ENCODE measurements around the gene DYNC1H1. TPM values are rescaled to one million over a fixed set of nuclear protein-coding genes. Genes with fewer than 3 reads are reported as not detected.

Gene DYNC1H1
- total RNA-seq, 8 experiments from 2014 or later: 424 to 616 (median 552) TPM

DNA sequence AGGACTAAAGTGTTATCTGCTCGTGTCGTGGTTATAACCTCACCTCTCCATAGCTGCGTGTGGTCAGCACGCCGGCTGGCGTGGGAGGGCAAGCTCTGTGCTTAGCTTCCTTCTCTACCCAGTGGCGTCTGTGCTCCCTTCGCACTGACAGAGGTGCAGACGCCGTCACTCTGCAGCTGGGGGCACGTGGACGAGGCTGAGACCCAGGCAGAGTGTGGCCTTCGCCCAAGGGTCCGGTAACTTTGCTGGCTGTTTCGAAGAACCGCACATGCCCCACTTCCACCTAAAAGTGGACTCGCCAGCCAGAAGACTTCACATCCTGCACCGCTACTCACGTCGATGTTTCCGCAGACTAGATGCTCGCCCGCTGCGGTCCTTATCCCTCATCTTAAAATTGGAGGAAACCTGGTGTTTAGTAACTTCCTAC is 35.9 kb upstream of the DYNC1H1 start:
- no peak overlapping the region for H3K27ac ChIP-seq
- ATAC-seq (replicated peaks in 6 of 8): peak in 6 of 8 experiments; percentile 10 to 35 (median 16)

GRCh38 chr14:101929096-101929495 is 35.3 kb upstream of the DYNC1H1 start:
- no peak for ATAC-seq (replicated peaks in 6 of 8)
- 57 to 100% (median 100%) methylated on average over 1 to 6 of the region's 10 CpGs; no CpG with 5 or more reads in 3 of the 10 experiments for WGBS, 10 experiments
- H3K4me1 ChIP-seq (replicated peaks in 1 of 2): no peaks in the 10 kb centered on the region
- H3K27ac ChIP-seq: no peak overlapping the region
- in situ Hi-C loops (cut with MboI; ENCODE audit: low pct_unique_long_range_greater_than_20kb in 2 of 9, low sequenced_read_pairs in 9 of 9, unreplicated experiment in 9 of 9): no loop called here
- H3K4me3 ChIP-seq: no peak overlapping the region

More for the DNA sequence above, 35.9 kb upstream of the DYNC1H1 start:
- no peak overlapping the region for H3K4me3 ChIP-seq
- in situ Hi-C loops (cut with MboI; ENCODE audit: low pct_unique_long_range_greater_than_20kb in 2 of 9, low sequenced_read_pairs in 9 of 9, unreplicated experiment in 9 of 9): no loop called here
- H3K4me1 ChIP-seq (replicated peaks in 1 of 2): no peaks in the 10 kb centered on the region
- WGBS, 10 experiments: 20 to 100% (median 95%) methylated on average over 1 to 9 of the region's 24 CpGs; no CpG with 5 or more reads in 3 of the 10 experiments

DNA sequence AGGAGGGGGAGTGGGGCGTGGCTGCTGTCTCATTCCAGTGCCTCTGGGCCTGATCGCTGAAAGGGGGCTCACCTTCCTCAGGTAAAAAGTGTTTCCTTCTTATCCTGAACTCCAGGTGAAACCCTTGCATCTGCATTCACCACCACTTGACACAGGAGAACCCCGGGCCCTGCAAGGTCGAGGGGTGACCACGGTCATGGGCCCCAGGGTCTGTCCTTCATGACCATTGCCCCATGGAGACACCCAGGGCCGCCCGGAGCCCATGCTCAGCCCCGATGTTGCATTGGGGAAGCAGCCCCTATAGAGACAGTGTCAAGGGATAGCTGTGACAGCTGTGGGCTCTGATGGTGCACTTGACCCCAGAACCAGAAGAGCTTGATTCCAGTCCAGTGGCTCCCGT is 34.4 kb upstream of the DYNC1H1 start:
- no peak for ATAC-seq (replicated peaks in 6 of 8)
- Histone ChIP-seq H3K27ac (no peak overlapping the region), H3K4me1 (replicated peaks in 1 of 2) (no peaks in the 10 kb centered on the region), H3K4me3 (no peak overlapping the region)
- in situ Hi-C loops (cut with MboI; ENCODE audit: low pct_unique_long_range_greater_than_20kb in 2 of 9, low sequenced_read_pairs in 9 of 9, unreplicated experiment in 9 of 9): no loop called here
- 71 to 100% (median 100%) methylated on average over 1 to 3 of the region's 9 CpGs; no CpG with 5 or more reads in 5 of the 10 experiments for WGBS, 10 experiments

GRCh38 chr14:101932673-101933072 is 31.7 kb upstream of the DYNC1H1 start:
- WGBS, 10 experiments: 40 to 100% (median 86%) methylated on average over 2 to 4 of the region's 7 CpGs; no CpG with 5 or more reads in 2 of the 10 experiments
- peak in 3 of 8 experiments; percentile 9 to 34 (median 10) for ATAC-seq (replicated peaks in 6 of 8)
- in situ Hi-C loops (cut with MboI; ENCODE audit: low pct_unique_long_range_greater_than_20kb in 2 of 9, low sequenced_read_pairs in 9 of 9, unreplicated experiment in 9 of 9): no loop called here

DNA sequence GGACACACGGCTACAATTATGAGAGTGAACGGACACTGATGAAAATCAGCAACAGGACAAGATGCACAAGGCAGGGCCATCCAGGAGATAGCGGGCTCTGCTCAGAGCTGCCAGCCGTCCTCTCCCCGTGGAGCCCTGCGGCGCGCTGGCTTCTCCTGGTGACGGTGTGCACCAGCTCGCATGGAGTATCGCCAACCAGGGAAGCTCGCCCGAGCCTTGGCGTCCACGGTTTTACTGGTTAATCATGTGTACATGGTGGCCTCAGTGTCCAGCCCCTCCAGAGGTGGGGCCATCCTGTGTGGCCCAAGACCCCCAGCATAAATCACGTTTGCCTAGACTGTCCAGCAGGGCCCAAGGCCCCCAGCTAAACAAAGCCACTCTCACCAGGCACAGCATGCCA is 31.2 kb upstream of the DYNC1H1 start:
- WGBS, 10 experiments: 58 to 94% (median 80%) methylated on average over 2 to 10 of the region's 16 CpGs; no CpG with 5 or more reads in 6 of the 10 experiments
- Histone ChIP-seq H3K4me1 (replicated peaks in 1 of 2) (no peaks in the 10 kb centered on the region), H3K4me3 (no peak overlapping the region), H3K27ac (no peak overlapping the region)
- no peak for ATAC-seq (replicated peaks in 6 of 8)
- in situ Hi-C loops (cut with MboI; ENCODE audit: low pct_unique_long_range_greater_than_20kb in 2 of 9, low sequenced_read_pairs in 9 of 9, unreplicated experiment in 9 of 9): no loop called here

More at GRCh38 chr14:101932673-101933072, 31.7 kb upstream of the DYNC1H1 start:
- no peaks in the 10 kb centered on the region for H3K4me1 ChIP-seq (replicated peaks in 1 of 2)
- no peak overlapping the region for H3K27ac ChIP-seq
- no peak overlapping the region for H3K4me3 ChIP-seq

DNA sequence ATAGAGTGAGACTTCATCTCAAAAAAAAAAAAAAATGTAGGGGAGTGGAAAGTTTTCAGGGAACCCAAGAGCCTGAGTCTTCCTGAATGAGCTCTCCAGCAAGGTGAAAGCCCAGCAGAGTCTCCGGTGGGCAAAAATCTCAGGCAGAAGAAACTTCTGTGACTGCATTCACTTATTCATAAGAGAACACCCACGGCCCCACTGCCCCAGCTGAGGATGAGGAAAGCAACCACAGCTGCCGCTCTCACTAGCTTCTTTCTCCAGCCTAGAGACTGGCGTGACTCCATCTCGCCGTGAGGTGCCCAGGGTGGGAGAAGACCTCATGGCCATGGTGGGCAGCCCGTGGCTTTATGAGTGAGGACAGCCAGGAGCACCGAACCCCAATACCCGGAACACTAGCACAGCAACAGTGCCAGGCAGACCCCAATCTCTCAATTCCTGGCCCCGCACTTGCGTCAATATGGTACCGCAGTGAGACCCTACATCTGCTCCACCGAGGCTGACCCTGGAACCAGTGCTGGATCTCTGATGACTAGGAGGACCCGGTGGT is 29.7 kb upstream of the DYNC1H1 start:
- WGBS, 10 experiments: 71 to 100% (median 91%) methylated on average over 1 to 6 of the region's 14 CpGs; no CpG with 5 or more reads in 2 of the 10 experiments
- no peak overlapping the region for H3K4me3 ChIP-seq
- in situ Hi-C loops (cut with MboI; ENCODE audit: low pct_unique_long_range_greater_than_20kb in 2 of 9, low sequenced_read_pairs in 9 of 9, unreplicated experiment in 9 of 9): no loop called here
- no peaks in the 10 kb centered on the region for H3K4me1 ChIP-seq (replicated peaks in 1 of 2)
- ATAC-seq (replicated peaks in 6 of 8): no peak
- H3K27ac ChIP-seq: no peak overlapping the region

DNA sequence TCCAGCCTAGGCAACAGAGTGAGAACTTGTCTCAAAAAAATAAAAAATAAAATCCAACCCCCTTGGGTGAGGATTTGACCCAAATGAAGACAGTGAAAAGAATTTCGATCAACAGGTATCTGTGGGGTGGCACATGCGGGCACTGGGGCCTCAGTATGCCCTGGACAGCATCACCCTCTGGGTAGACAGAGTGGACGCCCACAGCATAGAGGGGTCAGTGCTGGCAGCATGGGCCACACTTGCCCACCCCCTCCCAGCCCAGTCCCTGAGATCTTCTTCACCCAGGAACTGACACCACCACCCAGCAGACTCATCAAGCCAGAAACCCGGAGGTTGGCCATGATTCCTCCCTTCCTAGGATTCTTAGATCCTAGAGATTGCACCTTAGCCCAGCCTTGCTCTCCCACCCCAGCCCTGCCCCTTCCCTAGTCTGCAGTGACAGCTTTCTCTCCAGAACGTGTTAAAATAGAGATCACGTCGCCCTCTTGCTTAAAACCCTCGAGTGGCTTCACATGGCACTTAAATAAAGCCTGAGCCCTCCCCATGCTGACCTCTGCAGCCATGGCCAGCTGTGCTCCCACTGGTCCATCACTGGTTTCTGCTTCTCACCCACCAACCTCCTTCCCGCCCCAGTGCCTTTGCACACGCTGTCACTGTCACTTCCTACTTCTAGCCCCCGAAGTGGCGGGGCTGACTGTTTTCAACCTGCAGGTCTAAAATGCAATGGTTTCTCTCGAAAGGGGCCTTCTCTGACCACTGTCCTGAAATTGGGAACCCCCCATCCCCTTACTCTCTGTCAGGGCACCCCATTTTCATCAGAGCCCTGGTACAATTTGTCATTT is 26.2 kb upstream of the DYNC1H1 start:
- WGBS, 10 experiments: 0 to 100% (median 73%) methylated on average over 1 to 8 of the region's 13 CpGs; no CpG with 5 or more reads in 3 of the 10 experiments
- no peak for ATAC-seq (replicated peaks in 6 of 8)
- Histone ChIP-seq H3K27ac (no peak overlapping the region), H3K4me3 (no peak overlapping the region), H3K4me1 (replicated peaks in 1 of 2) (no peaks in the 10 kb centered on the region)
- in situ Hi-C loops (cut with MboI; ENCODE audit: low pct_unique_long_range_greater_than_20kb in 2 of 9, low sequenced_read_pairs in 9 of 9, unreplicated experiment in 9 of 9): no loop called here

DNA sequence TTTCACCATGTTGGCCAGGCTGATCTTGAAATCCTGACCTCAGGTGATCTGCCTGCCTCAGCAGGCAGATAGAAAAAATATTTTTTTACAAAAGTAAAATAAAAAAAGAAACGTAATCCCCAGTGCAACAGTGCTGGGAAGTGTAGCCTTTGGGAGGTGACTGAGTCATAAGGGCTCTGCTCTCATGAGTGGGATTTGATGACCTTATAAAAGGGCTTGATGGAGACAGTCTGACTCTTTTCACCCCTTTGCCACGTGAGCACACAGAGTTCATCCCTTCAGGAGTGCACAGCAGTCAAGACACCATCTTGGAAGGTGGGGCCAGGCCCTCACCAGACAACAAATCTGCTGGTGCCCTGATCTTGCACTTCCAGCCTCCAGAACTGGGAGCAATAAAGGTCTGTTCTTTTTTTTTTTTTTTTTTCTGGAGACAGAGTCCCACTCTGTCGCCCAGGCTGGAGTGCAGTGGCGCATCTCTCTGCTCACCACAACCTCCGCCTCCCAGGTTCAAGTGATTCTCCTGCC is 24.7 kb upstream of the DYNC1H1 start:
- in situ Hi-C loops (cut with MboI; ENCODE audit: low pct_unique_long_range_greater_than_20kb in 2 of 9, low sequenced_read_pairs in 9 of 9, unreplicated experiment in 9 of 9): no loop called here
- Histone ChIP-seq H3K4me1 (replicated peaks in 1 of 2) (no peaks in the 10 kb centered on the region), H3K4me3 (no peak overlapping the region), H3K27ac (no peak overlapping the region)
- ATAC-seq (replicated peaks in 6 of 8): no peak
- WGBS, 10 experiments: 20 to 75% (median 54%) methylated on average over 1 to 4 of the region's 5 CpGs; no CpG with 5 or more reads in 4 of the 10 experiments

- WGBS, 10 experiments: 46 to 94% (median 61%) methylated on average over 1 to 5 of the region's 5 CpGs; no CpG with 5 or more reads in 1 of the 10 experiments
- no peak for ATAC-seq (replicated peaks in 6 of 8)
- in situ Hi-C loops (cut with MboI; ENCODE audit: low pct_unique_long_range_greater_than_20kb in 2 of 9, low sequenced_read_pairs in 9 of 9, unreplicated experiment in 9 of 9): no loop called here
- Histone ChIP-seq H3K4me1 (replicated peaks in 1 of 2) (peaks cover 5 to 6% of the 10 kb centered on the region in 2 donors), H3K27ac (no peak overlapping the region), H3K4me3 (no peak overlapping the region)
These were observed 19.9 kb upstream of the DYNC1H1 start for GRCh38 chr14:101944451-101944850.

DNA sequence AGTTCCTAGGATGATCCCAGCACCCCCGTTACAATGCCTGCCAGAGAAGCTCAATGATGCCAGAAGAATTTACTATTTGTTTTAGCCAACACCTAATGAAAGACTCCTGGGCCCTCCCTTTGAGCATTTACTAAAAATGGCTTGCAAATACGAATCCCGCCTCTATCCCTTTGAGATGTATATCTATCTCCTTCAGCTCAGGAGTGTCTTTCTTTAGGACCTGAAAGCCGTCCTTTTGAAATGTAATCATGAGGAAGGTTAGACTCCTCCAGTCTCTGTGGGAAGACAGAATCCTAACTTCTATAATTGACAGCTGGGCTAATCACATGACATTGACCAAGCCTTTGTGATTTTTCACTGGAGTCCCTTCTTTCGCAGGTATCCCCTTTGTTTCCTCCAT is 19.2 kb upstream of the DYNC1H1 start:
- in situ Hi-C loops (cut with MboI; ENCODE audit: low pct_unique_long_range_greater_than_20kb in 2 of 9, low sequenced_read_pairs in 9 of 9, unreplicated experiment in 9 of 9): no loop called here
- Histone ChIP-seq H3K4me1 (replicated peaks in 1 of 2) (peaks cover 6 to 7% of the 10 kb centered on the region in 2 donors), H3K4me3 (no peak overlapping the region), H3K27ac (no peak overlapping the region)
- WGBS, 10 experiments: 0 to 39% (median 19%) methylated on average over 1 to 5 of the region's 5 CpGs
- no peak for ATAC-seq (replicated peaks in 6 of 8)

DNA sequence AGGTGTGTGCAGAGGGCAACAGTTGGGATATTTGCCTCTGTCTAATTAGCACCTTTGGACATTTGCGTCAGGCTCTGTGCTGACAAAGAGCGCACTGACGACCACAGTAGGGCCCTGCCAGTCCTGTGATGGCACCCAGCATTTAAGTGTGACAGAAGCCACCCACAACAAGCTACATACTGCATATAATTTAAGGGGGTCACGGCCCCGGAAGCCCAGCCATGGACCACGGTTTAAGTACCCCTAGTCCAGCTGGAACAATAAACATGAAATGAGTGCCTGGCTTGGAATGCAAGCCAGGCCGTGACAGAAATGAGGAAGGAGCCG is 16.8 kb upstream of the DYNC1H1 start:
- Histone ChIP-seq H3K4me3 (peak overlapping the region; percentile 56 to 69 (median 67)), H3K4me1 (replicated peaks in 1 of 2) (peaks cover 6 to 7% of the 10 kb centered on the region in 2 donors), H3K27ac (peak overlapping the region; percentile 92)
- in situ Hi-C loops (cut with MboI; ENCODE audit: low pct_unique_long_range_greater_than_20kb in 2 of 9, low sequenced_read_pairs in 9 of 9, unreplicated experiment in 9 of 9): no loop called here
- peak in 2 of 8 experiments; percentile 0 to 2 for ATAC-seq (replicated peaks in 6 of 8)
- 0 to 38% (median 3%) methylated on average over 2 to 4 of the region's 8 CpGs; no CpG with 5 or more reads in 4 of the 10 experiments for WGBS, 10 experiments

- in situ Hi-C loops (cut with MboI; ENCODE audit: low pct_unique_long_range_greater_than_20kb in 2 of 9, low sequenced_read_pairs in 9 of 9, unreplicated experiment in 9 of 9): no loop called here
- Histone ChIP-seq H3K27ac (peak overlapping the region; percentile 92 to 94), H3K4me1 (replicated peaks in 1 of 2) (peaks cover 6 to 7% of the 10 kb centered on the region in 2 donors), H3K4me3 (peak overlapping the region; percentile 66 to 72 (median 69))
- peak; percentile 94 to 98 (median 96) for ATAC-seq (replicated peaks in 6 of 8)
- 0 to 5% (median 0%) methylated on average over 4 to 8 of the region's 53 CpGs; no CpG with 5 or more reads in 3 of the 10 experiments for WGBS, 10 experiments
These were observed 16.3 kb upstream of the DYNC1H1 start for GRCh38 chr14:101947904-101948665.

All from motor neuron (in vitro differentiated cells).